Measurements from ENCODE around the gene LAMA3.

DNA sequence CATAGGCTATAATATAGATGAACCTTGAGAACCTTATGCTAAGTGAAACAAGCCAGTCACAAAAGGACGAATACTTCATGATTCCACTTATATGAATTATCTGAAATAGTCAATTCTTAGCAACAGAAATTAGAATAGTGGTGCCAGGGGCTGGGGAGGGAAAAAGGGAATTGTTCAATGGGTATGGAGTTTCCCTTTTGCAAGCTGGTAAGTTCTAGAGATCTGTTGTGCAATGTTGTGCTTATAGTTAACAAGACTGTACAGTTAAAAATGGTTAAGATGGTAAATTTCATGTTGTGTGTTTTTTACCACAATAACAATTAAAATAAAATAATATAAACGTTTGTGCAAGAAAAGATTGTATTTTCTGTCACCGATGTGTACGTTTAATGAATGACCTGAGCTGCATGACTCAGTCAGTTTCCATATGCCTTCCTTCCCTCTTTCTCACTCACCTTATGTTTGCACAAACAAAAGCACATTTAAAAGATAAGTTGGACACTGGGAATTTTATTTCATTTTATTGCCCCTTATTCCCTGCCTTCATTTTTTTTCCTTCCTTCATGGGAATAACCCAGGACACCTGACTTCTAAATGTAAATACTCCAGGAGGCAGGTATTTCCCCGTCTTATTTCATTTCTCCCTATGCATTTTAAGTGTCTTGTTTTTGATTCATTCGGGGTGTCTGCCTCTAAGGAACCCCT lies 181.6 kb downstream of the LAMA3 start:
- TF ChIP-seq CTCF (IDR thresholded peaks at IDR 0.05) (no peak), POLR2A (IDR thresholded peaks at IDR 0.05) (no peak)
